Measurements from ENCODE around the gene NFATC2.

The NFATC2 gene

DNA sequence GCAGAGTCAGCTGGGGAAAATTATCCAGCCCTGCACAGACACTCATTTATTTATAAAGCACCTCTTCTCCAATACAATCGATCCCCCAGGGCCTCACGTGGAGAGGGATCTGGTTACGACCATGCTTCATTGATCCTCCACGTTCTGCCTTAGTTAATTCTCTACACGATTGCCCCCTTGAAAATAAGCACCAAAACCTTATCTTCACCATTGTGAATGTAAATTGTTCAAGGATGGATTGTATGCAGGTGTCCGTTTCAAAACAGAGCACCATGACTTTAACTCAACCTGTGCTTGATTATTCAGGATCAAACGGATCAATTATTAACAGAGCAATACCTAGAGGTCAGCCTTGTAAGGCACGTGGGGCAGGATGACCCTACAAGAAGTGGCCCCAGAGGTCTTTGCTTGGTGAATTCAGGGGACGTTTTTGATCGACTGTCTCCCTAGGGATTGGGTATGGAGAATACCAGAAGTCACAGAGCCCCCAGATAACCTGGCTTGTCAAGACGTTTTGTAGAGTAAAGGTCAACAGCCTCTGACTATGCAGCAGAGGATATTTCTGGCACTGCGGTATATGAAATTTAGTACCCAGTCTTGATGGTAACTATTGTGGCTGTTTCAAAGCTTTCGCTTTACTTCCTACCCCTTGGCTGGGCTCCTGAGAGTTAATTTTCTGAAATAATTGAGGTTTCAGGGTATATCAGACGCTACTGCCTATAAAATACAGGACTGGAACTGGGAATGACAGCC lies 112.1 kb downstream of the NFATC2 start:
- DNase-seq (ENCODE audit: low read depth in 2 of 2), result no peak

DNA sequence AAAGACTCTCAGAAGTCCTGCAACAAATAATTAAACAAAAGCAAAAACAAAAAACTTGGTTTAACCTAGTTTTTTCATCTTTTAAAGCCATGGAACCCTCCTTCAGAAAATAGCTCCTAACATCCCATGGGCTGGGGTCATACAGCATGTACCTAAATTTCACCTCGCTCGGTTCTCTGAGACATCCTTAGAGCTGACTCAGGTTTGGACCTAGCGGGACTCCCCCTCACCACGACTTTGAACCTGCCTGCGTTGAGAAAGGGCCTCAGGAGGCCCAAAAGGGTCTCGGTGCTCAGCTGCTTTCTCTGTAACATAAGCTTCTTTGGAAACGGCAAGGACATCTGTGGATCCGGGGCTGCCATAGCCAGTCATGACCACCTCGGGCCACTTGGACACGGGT lies 112.8 kb downstream of the NFATC2 start:
- no peak for DNase-seq (ENCODE audit: low read depth in 2 of 2)

DNA sequence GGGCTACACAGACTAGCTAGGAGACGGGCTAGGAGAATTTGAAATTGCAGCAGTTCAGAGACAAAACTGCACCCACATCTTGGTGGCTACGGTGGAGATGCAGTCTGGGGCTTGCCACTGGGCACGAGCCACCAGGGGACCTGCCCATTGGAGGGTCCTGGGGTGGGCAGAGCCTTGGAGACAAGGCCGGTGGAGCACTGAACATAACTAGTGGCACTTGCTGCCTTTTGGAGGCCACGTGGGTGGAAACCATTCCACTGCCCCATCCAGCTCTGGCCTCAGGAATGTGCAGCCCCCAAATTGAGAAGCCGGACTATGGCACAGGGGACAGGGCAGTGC lies 113.4 kb downstream of the NFATC2 start:
- no peak for DNase-seq (ENCODE audit: low read depth in 2 of 2)

DNA sequence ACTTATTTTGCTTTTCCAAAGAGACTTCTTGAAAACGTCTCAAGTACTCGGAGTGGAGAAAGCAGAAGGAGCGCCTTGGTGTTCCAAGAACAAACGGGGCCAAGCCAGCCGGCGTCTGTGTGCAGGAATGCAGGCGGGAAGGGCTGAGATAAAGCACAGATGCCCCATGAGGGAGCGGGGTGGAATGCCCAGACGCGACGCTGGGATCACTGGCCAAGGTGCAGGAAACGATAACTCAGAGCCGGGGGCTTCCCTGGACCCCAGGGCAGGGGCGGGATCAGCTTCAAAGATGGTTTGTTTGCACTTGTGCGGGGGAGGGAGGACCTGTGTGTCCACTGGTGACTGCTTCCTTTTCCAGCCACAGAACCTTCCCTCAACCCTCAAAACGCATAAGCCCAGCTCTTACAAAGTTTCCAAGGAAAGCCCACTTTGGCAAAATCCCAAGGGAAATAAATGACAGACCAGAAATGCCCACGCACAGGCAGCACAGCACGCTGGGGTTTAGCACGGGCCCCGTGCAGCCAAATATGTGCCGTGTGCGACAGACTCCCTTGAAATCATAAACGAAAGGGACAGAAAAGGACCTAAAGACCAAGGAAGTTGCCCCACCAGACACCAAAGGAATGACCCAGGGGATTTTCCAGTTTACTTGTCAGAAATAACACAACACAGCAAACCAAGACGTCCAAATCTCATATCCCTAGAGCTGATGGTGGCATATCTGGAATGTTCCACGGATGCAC lies 113.9 kb downstream of the NFATC2 start:
- DNase-seq (ENCODE audit: low read depth in 2 of 2), result no peak

DNA sequence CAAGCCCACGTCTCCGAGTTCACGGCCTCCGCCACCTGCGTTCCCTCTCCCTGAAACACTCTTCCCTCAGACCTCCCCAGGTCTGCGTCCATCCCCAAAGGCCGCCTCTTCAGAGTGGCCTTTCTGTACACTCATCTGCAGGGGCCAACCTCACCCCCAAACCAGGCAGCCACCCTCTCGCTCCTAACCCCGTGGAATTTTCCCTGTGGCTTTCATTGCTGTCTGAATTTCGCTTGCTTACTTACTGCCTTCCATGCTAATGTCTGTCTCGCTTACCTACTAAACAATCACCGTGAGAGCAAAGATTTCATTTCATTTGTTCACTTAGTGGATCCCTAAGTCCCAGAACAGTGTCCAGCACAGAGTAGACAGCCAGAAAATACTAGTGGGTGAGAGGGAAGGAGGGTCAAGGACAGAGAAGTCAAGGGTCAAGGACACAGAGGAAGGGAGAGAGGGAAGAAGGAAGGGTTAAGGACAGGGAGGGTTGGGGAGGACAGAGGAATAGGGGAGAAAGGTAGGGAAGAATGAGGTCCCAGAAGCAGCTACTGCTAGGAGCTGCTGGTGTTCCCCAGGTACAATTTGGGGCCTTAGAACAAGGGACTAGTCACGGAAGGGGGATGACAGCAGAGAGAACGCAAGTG lies 114.7 kb downstream of the NFATC2 start:
- no peak for DNase-seq (ENCODE audit: low read depth in 2 of 2)

DNA sequence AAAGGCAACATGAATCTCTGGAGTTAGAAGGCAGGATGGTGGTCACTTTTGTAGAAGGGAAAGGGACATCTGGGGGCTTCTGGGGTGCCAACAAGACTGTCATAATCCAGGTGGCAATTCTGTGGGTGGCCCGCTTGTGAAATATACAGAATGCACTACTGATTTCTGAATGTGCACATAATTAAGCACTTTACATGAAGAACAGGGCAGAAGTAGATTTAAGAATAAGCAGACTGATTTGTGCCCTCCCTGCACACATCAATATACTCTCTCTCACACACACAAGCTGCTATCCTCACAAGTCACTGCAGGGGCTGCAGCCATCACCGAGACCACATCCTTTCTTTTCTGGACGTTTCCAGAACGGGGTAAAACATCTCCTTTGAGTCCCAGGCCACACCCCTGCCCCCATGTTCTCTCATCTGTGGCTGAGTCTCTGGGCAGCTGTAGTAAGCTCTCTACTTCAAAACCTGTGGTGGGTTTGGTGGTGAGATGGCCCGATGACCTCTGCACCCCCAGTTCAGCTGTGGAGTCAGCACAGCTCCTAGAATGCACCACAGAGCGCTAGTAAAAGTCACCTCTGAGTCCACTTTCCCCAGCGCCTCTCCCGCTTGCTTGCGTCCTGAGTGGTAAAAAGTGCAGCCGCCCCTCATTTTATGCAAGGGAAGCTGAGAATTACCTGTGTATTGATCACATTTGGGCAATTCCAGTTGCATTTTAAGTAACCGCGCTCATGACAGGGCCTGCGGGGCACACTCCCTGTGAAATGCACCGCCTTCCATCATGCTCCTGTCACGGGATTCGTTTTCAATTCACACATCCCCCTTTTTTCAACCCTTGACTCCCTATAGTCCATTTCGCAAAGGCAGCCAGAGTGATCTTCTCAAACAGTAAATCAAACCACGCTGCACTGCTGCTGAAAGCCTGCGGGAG lies 115.5 kb downstream of the NFATC2 start:
- no peak for DNase-seq (ENCODE audit: low read depth in 2 of 2)

DNA sequence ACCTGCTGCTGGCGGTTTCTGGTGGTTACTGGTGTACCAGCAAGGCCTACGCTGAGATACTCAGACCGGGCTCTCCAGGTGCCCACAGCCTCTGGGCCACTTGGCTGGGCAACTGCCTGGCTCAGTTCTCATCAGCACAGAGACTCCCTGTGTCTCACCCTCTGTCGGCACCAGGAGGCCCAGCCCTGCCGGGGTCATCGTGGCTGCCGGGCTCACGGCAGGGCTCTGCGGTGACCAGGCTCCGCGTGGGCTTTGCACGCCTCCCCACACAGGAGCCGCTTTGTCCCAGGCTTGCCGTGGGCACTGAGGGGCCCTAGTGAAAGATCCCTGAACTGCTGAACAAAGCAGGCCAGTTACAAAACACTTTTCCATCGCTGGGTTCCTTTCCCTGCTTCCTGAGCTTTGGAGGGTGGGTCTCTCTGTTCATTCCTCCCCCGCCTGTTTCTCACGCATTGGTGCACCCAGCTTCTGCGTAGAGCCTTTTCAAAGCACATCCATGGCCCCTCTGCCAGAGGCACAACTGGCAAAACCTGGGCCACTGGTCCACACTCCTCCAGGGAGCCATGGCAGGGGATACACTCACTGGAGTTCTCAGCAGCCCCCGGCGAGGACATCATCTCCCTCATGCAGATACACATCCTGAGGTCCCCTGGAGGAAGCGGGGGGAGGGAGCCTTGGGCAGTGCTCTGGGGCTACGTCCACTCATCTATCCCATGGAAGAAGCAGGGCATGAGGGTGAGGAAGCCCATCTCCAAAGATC lies 117.0 kb downstream of the NFATC2 start:
- DNase-seq (ENCODE audit: low read depth in 2 of 2), result no peak

DNA sequence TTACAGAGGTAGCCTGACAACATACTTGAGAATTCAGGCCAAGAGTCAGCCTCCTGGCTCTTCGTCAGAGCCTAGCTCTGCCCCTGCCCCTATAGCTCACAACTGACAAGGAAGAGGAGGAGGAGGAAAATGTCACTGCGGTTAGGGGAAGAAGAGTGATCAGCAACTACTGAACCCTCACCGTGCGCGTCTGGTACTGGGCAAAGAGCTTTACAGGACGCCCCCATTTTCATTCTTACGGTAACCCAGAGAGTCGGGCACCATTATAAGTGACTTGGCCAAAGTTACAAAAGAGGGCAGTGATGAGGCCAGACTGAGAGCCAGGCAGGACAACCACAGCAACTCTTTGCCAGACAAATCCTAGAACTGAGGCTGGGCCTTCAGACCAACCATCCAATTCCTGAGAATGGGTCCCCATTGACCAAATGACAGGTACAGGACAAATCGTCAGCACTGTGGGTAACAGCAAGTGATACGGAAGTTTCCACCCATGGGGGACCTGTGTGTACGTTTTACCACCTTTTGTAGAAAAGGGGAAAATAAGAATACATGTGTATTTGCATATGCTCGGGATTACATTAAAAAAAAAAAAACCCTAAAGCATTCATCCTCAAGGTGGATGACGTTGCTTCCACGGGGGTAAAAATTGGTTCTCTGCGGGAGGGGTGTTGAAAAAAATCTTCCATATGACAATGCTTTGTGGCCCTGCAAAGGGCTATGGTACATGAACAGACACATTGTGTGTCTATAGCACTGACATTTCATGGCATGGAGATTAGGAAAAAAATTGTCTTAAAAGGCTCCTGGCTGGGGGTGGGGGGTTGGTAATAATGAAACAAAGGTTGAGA lies 118.0 kb downstream of the NFATC2 start:
- DNase-seq (ENCODE audit: low read depth in 2 of 2), result no peak

DNA sequence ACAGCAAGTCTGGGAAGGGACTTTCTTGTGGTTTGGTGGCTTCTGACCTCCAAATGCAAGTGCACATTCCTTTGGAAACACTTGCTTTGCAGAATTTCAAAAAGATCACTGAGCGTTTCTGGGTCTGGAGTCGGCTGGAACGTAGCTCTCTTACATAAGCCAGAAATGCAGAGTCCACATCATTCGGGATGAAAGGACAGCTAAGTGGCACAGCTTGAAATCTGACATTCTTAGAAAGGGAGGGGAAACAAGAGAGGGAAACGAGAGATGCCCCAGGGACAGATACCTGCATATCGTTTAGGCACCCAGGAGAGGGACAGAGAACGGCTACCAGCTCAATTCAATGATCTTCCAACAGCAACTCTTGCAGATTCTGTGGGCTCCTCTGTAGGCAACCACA lies 118.7 kb downstream of the NFATC2 start:
- no peak for DNase-seq (ENCODE audit: low read depth in 2 of 2)

DNA sequence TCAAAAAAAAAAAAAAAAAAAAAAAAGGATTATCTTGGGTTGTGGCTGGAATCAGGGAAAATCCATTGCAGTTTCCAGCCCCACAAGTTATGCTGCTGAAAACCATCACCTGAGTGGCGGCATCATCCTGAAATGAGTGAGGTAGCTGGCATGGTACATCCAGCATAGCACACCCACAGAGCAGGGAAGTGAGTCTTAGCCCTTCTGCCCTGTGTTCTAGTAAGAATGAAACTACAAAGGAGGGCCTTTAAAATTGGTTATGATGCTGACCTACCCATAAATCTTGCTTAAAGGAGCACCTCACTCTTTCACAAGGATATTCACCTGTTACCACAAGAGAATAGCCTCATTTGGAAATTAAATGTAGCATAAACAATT lies 119.2 kb downstream of the NFATC2 start:
- no peak for DNase-seq (ENCODE audit: low read depth in 2 of 2)

DNA sequence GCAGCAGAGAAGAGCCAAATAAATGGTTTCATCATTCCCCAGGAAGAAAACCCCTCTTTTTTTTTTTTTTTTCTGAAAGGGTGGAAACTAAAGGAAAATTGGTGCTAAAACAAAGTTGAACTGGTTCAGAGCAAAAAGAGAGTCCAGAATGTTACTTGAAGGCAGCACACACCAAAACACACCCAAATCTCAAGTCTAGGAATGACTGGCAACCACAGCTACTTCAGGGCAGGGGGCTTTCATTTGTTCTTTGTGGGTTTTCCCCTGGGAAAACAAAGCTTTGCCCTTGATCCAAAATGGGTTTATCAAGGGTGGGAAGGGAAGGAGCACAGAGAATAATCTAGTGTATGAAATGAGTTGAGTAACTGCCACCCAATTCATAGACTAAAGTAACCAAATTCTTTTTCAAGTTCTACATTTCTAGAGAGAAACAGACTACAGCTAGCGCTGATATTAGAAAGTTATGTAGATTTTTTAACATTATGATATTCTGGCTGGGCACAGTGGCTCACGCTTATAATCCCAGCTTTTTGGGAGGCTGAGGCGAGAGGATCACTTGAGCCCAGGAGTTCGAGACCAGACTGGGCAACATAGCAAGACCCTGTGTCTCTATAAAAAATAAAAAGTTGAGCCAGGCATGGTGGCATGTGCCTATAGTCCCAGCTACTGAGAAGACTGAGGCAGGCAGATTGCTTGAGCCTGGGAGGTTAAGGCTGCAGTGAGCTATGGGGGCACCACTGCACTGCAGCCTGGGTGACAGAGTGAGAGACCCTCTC lies 119.8 kb downstream of the NFATC2 start:
- no peak for DNase-seq (ENCODE audit: low read depth in 2 of 2)

DNA sequence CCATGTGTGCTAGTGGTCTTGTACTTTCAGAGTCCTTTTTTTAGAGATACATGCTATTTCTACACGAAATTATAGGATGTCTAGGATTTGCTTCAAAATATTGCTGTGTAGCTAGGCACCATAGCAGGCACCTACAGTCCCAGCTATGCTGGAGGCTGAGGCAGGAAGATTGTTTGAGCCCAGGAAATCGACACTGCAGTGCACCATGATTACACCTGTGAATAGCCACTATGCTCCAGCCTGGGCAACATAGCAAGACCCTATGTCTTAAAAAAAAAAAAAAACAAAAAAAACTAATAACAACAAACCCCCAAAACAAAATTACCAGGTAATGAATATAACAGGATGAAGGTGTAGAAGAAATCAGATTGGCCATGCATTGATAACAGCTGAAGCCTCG lies 121.7 kb downstream of the NFATC2 start:
- no peak for DNase-seq (ENCODE audit: low read depth in 2 of 2)

DNA sequence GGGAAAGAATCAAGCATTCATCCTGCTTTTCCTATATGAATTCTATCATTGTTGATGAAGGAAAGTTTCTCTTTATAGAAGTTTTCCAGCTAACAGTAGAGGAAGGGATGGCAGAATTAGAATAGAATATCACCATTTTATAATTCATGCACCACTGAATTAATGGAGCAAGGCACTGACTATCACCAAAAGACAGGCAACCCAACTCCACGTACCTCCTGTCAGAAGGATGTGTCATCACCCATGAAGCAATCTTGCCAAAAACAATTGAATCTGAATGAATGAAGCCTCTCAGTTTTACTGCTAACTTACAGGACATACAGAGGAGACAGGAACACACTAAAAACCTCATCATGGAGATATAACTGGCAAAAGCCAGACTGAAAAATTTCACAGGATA lies 122.4 kb downstream of the NFATC2 start:
- no peak for DNase-seq (ENCODE audit: low read depth in 2 of 2)

DNA sequence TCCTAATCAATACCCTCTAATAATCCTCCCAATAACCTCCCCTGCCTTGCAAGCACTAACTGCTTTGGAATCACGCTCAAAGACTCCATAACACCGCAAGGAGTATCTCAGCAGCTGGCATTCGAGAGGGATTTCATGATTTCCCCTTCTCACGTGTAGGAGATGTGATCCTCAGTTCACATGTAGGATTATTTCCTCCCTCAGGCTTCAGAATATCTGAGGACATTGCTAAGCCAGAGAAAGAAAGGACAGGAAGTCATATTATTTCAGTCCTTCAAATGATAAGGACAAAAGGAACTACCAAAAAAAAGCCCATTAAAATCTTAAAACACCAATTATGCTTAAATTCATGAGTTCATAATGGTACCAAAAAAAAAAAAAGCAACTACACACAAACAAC lies 122.9 kb downstream of the NFATC2 start:
- DNase-seq (ENCODE audit: low read depth in 2 of 2), result no peak

DNA sequence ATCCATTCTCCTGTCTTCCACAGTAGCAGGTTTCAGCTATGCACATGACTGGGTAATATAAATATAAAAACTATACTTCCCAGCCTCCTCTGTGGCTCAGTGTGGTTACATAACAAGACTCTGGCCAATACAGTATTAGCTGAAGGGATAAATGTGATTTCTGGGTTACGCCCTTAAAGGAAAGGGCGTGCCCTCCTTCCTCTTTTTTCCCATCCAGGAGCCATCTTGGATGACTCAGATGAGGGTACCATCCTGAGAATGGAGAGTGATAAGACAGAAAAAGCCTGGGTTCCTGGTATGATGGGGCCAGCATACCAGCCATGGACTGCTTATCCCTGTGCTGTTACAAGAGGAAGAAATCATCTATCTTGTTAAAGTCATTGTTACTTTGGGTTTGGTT lies 123.3 kb downstream of the NFATC2 start:
- DNase-seq (ENCODE audit: low read depth in 2 of 2), result no peak

DNA sequence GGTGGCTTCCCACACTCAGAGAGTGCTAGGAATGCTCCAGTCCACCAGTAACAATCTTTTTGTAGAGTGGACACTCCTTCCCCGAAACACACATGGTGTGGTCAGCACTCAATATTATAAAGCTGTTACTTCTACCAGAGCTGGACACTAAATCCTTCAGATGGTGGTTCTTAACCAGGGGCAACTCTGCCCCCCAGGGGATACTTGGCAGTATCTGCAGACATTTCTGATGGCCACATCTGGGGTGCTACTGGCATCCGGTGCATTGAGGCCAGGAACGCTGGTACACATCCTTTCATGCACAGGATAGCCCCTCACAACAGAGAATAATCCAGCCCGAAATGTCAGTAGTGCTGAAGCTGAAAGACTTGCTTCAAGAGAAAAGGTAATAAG lies 124.4 kb downstream of the NFATC2 start:
- DNase-seq (ENCODE audit: low read depth in 2 of 2), result no peak

DNA sequence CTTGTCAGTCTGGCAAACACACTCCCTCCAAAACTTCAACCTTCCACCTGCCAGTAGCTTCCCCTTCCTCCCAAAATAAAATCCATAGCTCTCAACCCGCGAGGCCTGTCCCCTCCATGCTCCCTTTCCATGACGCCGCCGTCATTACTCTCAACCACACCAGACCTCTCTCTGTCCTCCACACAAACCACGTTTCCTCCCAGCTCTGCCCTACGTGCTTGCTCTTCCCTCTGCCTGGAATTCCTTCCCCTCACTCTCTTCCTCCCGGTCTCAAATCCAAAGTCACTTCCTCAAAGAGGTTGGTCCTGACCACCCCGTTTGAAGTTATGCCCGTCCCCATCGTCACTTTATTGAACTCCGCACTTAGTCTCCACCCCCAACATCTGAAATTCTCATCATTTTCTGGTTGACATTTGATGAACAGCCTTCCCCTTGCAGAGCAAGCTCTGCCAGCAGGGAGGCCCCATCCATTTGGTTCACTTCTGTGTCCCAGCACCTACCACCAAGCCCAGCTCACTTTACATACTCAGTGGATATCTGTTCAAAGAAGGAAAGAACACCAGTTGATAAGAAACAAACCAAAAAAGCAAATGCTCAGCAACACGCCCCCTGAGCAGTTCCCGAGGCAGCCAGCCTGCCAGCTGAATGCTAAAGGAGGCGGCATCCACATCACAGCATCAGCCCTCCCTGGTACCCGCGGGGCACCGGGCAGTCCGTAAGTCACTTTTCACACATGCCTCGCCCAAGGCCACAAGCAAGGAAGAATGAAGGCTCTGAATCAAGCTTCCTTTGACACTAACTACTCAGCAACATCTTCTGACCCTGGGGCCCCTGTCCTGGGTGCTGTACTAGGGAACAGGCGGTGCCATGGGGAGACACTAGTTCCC lies 125.0 kb downstream of the NFATC2 start:
- DNase-seq (ENCODE audit: low read depth in 2 of 2), result no peak

DNA sequence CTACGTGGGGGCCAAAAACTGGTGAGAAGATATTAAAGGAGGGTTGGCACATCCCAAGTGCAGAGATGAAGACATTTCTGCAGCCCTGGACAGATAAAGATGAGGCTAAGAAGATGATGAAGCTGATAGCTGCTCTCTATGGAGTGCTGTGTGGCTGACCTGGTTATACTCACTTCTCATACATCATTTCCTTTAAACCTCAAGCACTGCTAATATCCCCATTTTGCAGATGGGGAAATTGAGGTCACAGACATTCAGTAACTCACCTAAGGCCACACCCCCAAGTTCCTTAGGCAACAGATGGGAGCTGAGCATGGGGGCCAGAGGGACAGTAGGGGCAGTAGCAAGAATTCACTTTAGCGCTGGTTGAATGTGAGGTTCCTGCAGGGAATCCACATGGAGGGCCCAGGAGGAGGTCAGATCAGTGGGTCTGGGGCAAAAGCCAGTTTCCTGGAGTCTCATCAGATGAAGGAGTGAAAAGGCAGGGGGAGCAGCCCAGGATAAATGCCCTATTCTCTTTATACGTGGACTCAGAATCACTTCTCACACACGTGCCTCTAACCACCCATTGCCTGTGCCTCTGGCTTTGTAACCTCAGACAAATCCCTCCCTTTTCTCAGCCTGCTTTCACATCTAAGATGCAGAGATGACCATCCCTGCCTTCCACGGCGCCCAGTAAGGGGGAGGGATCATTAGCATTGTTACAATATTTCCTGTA lies 125.8 kb downstream of the NFATC2 start:
- no peak for DNase-seq (ENCODE audit: low read depth in 2 of 2)

All from fibroblast of skin of left quadriceps (primary cell).